ENCODE data around the gene WNT4.

- no peak for TF ChIP-seq CTCF (IDR thresholded peaks at IDR 0.05)
- TF ChIP-seq POLR2A (IDR thresholded peaks at IDR 0.05), result no peak
Observed at GRCh38 chr1:22121421-22121911, 21.4 kb downstream of the WNT4 start.
